ENCODE measurements around the gene PTPRK.

- TF ChIP-seq CTCF (IDR thresholded peaks at IDR 0.05) (no peak), EZH2 (IDR thresholded peaks at IDR 0.05; ENCODE audit: borderline replicate concordance, insufficient read depth, low read depth, low read length, poor library complexity, severe bottlenecking) (no peak)
Observed at GRCh38 chr6:127956260-127956888, 564.0 kb downstream of the PTPRK start.
